Uterus (tissue), 2 donors: ENCODE results near the gene FGFRL1.

Experiments
- POLR2A ChIP-seq, 2 donors: fragments of 450-650 bp; IDR thresholded peaks; one replicate each; pipeline ENCODE4 v1.6.1; 2016; ENCODE audit warnings: antibody characterized with exemption in 2 of 2, mild to moderate bottlenecking in 1 of 2, moderate library complexity in 1 of 2
- TF ChIP-seq, protein P1 (sequence below), 4 experiments: fragments of 200-600 bp in 2 of 4; fragments of 450-650 bp in 2 of 4; sonication (generic) in 2 of 4; IDR thresholded peaks; one replicate each; pipeline ENCODE4 v1.5.1; 2016 to 2019; ENCODE audit warnings: antibody characterized with exemption in 4 of 4, mild to moderate bottlenecking in 2 of 4, moderate library complexity in 1 of 4

DNA sequence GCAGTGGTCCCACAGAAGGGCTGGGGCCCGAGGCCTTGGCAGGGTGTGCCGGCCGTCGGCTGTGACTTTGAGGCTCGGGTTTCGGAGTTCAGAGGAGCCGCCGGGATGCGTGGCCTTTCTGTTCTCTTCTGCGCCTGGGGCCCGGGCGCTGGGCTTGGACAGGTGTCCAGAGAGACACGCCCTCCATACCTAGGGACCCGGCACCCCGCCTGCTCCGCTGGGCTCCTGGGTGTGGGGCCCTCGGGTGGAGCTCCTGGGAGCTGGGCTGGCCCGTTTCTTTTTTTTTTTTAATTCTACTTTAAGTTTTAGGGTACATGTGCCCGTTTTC, 11.3 kb downstream of the FGFRL1 start:
- TF ChIP-seq, protein P1, sequence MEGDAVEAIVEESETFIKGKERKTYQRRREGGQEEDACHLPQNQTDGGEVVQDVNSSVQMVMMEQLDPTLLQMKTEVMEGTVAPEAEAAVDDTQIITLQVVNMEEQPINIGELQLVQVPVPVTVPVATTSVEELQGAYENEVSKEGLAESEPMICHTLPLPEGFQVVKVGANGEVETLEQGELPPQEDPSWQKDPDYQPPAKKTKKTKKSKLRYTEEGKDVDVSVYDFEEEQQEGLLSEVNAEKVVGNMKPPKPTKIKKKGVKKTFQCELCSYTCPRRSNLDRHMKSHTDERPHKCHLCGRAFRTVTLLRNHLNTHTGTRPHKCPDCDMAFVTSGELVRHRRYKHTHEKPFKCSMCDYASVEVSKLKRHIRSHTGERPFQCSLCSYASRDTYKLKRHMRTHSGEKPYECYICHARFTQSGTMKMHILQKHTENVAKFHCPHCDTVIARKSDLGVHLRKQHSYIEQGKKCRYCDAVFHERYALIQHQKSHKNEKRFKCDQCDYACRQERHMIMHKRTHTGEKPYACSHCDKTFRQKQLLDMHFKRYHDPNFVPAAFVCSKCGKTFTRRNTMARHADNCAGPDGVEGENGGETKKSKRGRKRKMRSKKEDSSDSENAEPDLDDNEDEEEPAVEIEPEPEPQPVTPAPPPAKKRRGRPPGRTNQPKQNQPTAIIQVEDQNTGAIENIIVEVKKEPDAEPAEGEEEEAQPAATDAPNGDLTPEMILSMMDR (IDR thresholded peaks at IDR 0.05): no peak
- no peak for TF ChIP-seq POLR2A (IDR thresholded peaks at IDR 0.05)
